Panc1 (cell line): ENCODE data around the gene HSD3B2.

Source experiments
- CTCF ChIP-seq: fragments of 450-650 bp; IDR thresholded peaks from 2 replicates; pipeline ENCODE4 v1.5.1; 2017; ENCODE audit warnings: mild to moderate bottlenecking
- POLR2AphosphoS5 ChIP-seq: IDR thresholded peaks from 2 replicates; pipeline ENCODE4 v1.6.1; 2012; ENCODE audit warnings: mild to moderate bottlenecking, low read depth, low read length, moderate library complexity

GRCh38 chr1:119449971-119450370 lies 35.0 kb downstream of the HSD3B2 start:
- TF ChIP-seq CTCF (0 out of 2 replicates have a peak, but pooled peaks have one; percentile 22), POLR2AphosphoS5 (no peak)
